KOPT-K1 (cell line): Measurements from ENCODE around the gene DRGX.

Experiments
- H3K27ac ChIP-seq: fragments of 200-600 bp; sonication (generic); 2 replicates; pipeline ENCODE4 v1.5.1; 2016; ENCODE audit warnings: antibody characterized with exemption, mild to moderate bottlenecking, low read depth, low read length; ENCODE audit not compliant: poor library complexity, severe bottlenecking
- H3K36me3 ChIP-seq: fragments of 200-600 bp; sonication (generic); 2 replicates; pipeline ENCODE4 v1.5.1; 2017; ENCODE audit warnings: antibody characterized with exemption, mild to moderate bottlenecking, low read length, moderate library complexity; ENCODE audit not compliant: insufficient read depth
- H3K9me3 ChIP-seq: fragments of 200-600 bp; sonication (generic); 2 replicates; pipeline ENCODE4 v1.5.1; 2017; ENCODE audit warnings: antibody characterized with exemption, low read length, mild to moderate bottlenecking; ENCODE audit not compliant: insufficient read depth, poor library complexity, severe bottlenecking

Gene DRGX

GRCh38 chr10:49353026-49353894 is 42.6 kb downstream of the DRGX start:
- peaks cover 4% of the 10 kb centered on the region for H3K9me3 ChIP-seq
- H3K27ac ChIP-seq: no peak overlapping the region
- H3K36me3 ChIP-seq: no peaks in the 10 kb centered on the region

GRCh38 chr10:49352323-49352722 is 43.6 kb downstream of the DRGX start:
- Histone ChIP-seq H3K36me3 (no peaks in the 10 kb centered on the region), H3K27ac (no peak overlapping the region), H3K9me3 (peaks cover under 1% of the 10 kb centered on the region)

- Histone ChIP-seq H3K27ac (no peak overlapping the region), H3K9me3 (no peaks in the 10 kb centered on the region), H3K36me3 (no peaks in the 10 kb centered on the region)
These were observed 44.2 kb downstream of the DRGX start for GRCh38 chr10:49351669-49352068.

GRCh38 chr10:49350846-49351532 is 44.9 kb downstream of the DRGX start:
- no peaks in the 10 kb centered on the region for H3K9me3 ChIP-seq

GRCh38 chr10:49350138-49350537 is 45.8 kb downstream of the DRGX start:
- no peaks in the 10 kb centered on the region for H3K36me3 ChIP-seq
- H3K9me3 ChIP-seq: no peaks in the 10 kb centered on the region
- H3K27ac ChIP-seq: no peak overlapping the region

More at GRCh38 chr10:49350846-49351532, 44.9 kb downstream of the DRGX start:
- Histone ChIP-seq H3K27ac (no peak overlapping the region), H3K36me3 (no peaks in the 10 kb centered on the region)

GRCh38 chr10:49349390-49349789 is 46.5 kb downstream of the DRGX start:
- no peaks in the 10 kb centered on the region for H3K36me3 ChIP-seq
- H3K27ac ChIP-seq: no peak overlapping the region
- H3K9me3 ChIP-seq: no peaks in the 10 kb centered on the region

GRCh38 chr10:49348593-49348992 is 47.3 kb downstream of the DRGX start:
- no peaks in the 10 kb centered on the region for H3K36me3 ChIP-seq
- no peak overlapping the region for H3K27ac ChIP-seq
- no peaks in the 10 kb centered on the region for H3K9me3 ChIP-seq

- Histone ChIP-seq H3K36me3 (no peaks in the 10 kb centered on the region), H3K27ac (no peak overlapping the region), H3K9me3 (no peaks in the 10 kb centered on the region)
These were observed 48.1 kb downstream of the DRGX start for GRCh38 chr10:49347827-49348226.

- Histone ChIP-seq H3K9me3 (no peaks in the 10 kb centered on the region), H3K27ac (no peak overlapping the region), H3K36me3 (no peaks in the 10 kb centered on the region)
These were observed 48.5 kb downstream of the DRGX start for GRCh38 chr10:49347342-49347741.

- H3K9me3 ChIP-seq: no peaks in the 10 kb centered on the region
- H3K36me3 ChIP-seq: no peaks in the 10 kb centered on the region
- H3K27ac ChIP-seq: no peak overlapping the region
These were observed 51.0 kb downstream of the DRGX start for GRCh38 chr10:49344840-49345239.

GRCh38 chr10:49338604-49339003 is 57.3 kb downstream of the DRGX start:
- no peak overlapping the region for H3K27ac ChIP-seq
- H3K36me3 ChIP-seq: no peaks in the 10 kb centered on the region
- no peaks in the 10 kb centered on the region for H3K9me3 ChIP-seq

GRCh38 chr10:49335364-49335972 is 60.4 kb downstream of the DRGX start:
- H3K27ac ChIP-seq: no peak overlapping the region

GRCh38 chr10:49334964-49335363 is 60.9 kb downstream of the DRGX start:
- Histone ChIP-seq H3K36me3 (no peaks in the 10 kb centered on the region), H3K9me3 (no peaks in the 10 kb centered on the region), H3K27ac (no peak overlapping the region)

More at GRCh38 chr10:49335364-49335972, 60.4 kb downstream of the DRGX start:
- Histone ChIP-seq H3K9me3 (no peaks in the 10 kb centered on the region), H3K36me3 (no peaks in the 10 kb centered on the region)

- no peaks in the 10 kb centered on the region for H3K9me3 ChIP-seq
These were observed 62.7 kb downstream of the DRGX start for GRCh38 chr10:49333192-49333591.

GRCh38 chr10:49332768-49333167 is 63.1 kb downstream of the DRGX start:
- no peaks in the 10 kb centered on the region for H3K36me3 ChIP-seq
- H3K9me3 ChIP-seq: no peaks in the 10 kb centered on the region
- H3K27ac ChIP-seq: no peak overlapping the region

More at GRCh38 chr10:49333192-49333591, 62.7 kb downstream of the DRGX start:
- no peak overlapping the region for H3K27ac ChIP-seq
- H3K36me3 ChIP-seq: no peaks in the 10 kb centered on the region
